ENCODE results near the gene HNRNPH2.

The HNRNPH2 gene

GRCh38 chrX:101398694-101399093 lies 9.3 kb upstream of the HNRNPH2 start:
- no peak for DNase-seq

DNA sequence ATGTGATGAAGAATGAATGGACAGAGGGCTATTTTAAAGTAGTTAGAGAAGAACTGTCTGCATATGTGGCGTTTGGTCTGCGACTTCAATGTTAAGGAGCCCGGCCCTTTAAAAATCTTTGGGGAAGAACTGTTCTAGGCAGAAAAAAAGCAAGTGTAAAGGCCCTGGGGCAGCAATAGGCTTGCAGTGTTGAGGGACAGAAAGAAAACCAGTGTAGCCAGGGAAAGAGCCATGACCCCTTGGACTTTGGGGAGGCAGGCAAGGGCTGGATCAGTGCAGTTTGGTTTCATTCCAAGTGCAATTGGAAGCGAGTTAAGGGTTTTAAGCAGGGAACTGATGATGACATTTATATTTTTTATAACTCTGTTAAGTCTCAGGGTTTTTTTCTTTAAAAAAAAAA lies 8.2 kb upstream of the HNRNPH2 start:
- DNase-seq, result no peak

- no peak for DNase-seq
These were observed 765 bp upstream of the HNRNPH2 start for GRCh38 chrX:101407167-101407747.

DNA sequence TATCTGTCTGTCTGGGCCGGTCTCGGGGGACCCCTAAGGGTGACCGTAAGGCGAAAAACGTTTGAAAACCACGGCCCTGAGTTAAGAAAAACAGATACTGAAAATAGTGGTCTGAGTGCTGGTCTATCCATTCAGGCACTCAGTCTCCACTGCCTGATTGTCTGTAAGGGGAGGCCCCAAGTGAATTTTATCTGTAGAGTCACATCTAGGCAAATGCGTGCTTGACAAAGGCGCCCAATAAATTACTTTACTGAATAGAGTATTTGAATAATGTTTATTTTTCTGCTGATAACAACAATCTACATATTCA lies 465 bp downstream of the HNRNPH2 start:
- no peak for DNase-seq

- DNase-seq, result no peak
These were observed 1.0 kb downstream of the HNRNPH2 start for GRCh38 chrX:101409043-101409442.

- DNase-seq, result peak in 1 of 2 donors; percentile 40
These were observed 2.4 kb downstream of the HNRNPH2 start for GRCh38 chrX:101410461-101410860.

DNA sequence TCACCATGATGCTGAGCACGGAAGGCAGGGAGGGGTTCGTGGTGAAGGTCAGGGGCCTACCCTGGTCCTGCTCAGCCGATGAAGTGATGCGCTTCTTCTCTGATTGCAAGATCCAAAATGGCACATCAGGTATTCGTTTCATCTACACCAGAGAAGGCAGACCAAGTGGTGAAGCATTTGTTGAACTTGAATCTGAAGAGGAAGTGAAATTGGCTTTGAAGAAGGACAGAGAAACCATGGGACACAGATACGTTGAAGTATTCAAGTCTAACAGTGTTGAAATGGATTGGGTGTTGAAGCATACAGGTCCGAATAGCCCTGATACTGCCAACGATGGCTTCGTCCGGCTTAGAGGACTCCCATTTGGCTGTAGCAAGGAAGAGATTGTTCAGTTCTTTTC lies 4.0 kb downstream of the HNRNPH2 start:
- no peak for DNase-seq

- DNase-seq, result peak; percentile 53 to 78
These were observed 7.4 kb downstream of the HNRNPH2 start for GRCh38 chrX:101415180-101416145.

DNA sequence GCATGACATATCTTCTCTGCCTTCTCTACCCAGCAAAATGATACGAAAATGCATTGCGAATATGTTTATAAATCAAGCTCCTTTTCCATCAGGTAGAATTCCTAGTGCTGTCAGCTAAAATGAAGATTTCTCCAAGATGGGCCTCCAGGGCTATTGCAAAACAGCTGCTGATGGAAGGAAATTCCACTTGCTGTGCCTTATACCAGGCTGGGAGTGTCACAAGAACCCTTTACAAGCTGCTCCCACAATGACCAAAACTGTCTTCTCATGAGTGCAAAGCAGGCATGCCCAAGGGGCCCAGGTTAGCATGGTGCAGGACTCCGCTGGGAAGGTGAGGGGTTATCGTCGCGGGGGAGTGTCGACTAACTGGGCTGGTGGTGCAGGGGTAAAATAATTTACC lies 8.7 kb downstream of the HNRNPH2 start:
- DNase-seq, result no peak

DNA sequence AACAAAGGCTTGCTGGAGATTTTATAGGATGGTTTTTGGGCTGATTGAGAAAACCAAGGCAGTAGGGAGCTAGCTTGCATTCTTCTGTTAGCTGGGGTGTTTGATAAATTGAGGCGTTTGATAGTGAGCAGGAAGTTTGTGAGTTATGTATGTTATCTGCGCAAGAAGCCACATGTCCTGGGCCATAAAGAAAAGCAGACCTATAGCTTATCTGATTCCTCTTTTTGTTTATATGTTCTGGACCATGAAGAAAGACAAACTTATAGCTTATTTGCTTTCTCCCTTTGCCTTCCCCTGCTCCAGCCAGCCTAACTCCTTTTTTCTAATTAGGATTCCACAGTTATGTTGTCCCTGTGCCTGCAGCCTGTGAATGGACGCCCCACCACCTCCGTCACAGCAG lies 9.2 kb downstream of the HNRNPH2 start:
- DNase-seq, result no peak

DNA sequence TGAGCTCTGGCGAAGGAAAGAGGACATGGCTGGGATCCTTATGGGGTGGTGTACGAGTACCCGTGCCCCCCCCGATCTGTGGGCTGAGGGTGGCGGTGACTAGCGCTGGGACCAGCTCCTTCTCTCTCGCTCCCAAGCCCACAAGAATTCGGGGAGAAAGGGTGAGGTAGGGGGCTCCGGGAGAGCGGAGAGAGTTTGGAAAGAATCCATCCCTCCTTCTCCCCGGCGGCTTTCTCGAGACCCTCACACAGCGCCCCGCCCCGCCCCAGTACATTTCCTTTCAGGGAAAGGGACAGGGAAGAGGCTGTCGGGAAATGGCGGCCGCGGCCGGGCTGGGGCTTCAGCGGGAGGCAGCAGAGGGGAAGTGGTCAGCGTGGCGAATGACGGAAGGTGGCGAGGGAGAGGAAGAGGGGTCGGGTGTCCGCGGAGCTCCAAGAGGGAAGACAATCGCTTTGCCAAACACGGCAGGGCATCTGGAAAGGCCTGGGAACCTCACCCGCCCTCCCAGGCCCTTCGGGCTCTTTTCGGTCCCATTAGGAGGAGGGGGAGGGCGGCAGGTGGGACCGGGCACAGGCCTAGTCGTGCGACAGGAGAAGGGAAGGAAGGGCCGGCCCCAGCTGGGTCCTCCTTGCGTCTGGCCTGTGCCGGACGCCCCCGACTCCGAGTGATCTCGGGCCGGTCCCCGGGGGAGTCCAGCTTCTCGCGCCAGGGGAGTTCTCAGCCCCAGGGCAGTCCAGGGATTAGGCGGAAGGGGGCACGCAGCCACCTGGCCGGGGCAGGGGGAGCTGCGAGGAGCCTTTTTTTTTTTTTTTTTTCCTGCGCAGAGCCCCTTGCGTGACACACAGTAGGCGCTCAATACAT lies 10.2 kb downstream of the HNRNPH2 start:
- peak; percentile 50 to 51 for DNase-seq

- no peak for DNase-seq
These were observed 11.5 kb downstream of the HNRNPH2 start for GRCh38 chrX:101419489-101419888.

GRCh38 chrX:101427954-101428353 lies 19.9 kb downstream of the HNRNPH2 start:
- no peak for DNase-seq

DNA sequence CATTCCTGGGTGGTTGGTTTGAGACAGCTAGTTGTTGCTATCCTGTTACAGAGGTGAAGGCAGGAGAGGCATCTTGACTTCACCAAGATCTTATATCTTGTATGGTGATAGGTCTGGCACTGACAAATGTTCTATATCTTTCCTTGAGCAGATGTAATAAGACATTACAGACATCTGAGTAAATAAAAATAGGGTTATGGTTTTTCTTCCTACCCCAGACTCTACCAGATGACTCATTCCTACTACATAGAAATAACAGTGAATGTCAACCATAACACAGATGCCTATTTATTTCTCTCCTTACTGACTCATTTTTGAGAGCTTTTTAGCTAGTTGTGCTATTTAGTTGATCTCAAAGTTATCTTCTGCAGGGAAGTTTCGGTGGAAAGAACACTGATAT lies 21.9 kb downstream of the HNRNPH2 start:
- DNase-seq, result no peak

DNA sequence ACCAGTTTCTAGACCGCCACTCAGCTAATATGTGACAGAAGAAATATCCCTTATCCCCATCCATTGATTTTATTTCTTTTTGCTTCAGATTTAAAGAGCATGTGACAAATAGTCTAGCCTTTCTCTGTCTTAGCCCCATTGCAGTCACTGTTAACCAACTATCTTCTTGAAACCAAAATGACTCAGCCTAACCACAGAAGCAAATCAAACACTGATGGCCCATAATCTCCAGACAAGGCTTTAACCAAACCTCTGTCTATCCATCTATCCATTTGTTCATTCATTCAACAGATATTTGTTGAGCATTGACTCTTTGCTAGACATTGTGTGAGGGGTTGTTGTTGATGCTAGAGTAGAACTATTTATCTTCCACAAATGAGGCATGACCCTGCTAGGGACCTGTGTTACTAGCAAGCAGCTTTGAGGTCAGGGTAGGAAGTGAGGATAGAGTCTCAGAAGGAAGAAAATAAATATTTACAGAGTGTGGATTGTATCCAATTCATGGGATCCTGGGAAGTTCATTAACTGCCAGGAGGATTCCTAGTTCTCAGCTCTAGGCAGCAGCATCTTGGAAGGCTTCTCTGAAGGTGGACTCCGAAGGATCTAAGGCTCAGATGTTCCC lies 22.5 kb downstream of the HNRNPH2 start:
- DNase-seq, result no peak

DNA sequence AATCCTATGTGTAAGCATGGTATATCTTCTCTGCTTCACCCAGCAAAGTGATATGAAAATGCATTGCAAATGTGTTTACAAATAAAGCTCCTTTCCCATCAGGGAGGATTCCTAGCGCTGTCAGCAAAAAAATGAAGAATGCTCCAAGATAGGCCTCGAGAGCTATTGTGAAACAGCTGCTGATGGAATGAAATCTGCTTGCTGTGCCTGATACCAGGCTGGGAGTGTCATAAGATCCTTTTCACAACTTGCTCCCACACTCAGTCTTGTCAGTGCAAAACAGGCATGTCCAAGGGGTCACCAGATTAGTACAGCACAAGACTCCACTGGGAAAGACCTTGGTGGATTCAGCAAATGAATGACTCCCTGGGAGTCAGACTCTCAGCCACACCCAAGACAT lies 34.1 kb downstream of the HNRNPH2 start:
- no peak for DNase-seq

GRCh38 chrX:101449279-101449678 lies 41.3 kb downstream of the HNRNPH2 start:
- DNase-seq, result no peak

- no peak for DNase-seq
These were observed 42.1 kb downstream of the HNRNPH2 start for GRCh38 chrX:101450085-101450484.

GRCh38 chrX:101450961-101451360 lies 42.9 kb downstream of the HNRNPH2 start:
- DNase-seq, result no peak

DNA sequence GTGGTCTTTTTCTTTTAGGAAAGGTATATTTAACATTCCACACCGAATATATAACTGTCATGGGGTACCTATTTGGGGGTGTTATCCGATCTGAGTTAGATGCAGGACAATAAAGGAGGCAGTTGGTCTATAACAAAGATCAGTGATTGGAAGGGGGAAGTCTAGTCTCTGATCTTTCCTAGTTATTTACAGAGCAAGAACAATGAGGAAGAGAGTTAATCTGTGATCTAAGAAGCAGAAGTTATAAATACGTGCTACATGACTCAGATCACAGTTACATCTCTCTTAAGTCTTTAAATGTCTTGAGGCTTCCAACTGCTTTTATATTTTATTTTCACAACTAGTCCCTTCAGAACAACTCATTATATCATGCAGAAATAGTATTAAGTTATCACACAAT lies 44.0 kb downstream of the HNRNPH2 start:
- DNase-seq, result no peak

DNA sequence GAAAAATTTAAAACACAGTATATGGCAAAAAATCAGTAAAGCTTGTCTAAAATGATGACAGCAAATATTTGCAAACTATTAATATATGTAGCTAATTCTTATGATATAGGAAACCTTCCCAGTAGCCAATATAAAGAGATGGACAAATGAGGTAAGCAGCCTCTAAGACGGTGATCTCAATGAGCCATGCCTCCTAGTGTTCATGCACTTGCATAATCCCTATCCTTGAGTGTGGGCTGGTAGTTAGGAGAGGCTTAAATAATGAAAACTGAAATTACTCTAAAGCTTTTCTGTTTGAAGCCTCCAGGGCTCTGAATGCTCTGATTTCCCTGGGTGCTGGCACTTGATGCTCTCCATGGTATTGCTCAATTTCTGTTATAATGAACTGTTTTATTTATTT lies 52.6 kb downstream of the HNRNPH2 start:
- no peak for DNase-seq

- no peak for DNase-seq
These were observed 54.9 kb downstream of the HNRNPH2 start for GRCh38 chrX:101462892-101463291.

Data from CD4-positive, alpha-beta T cell treated with Interferon alpha-2 for 1 hour (primary cell).